ENCODE data around the gene EXOC4.

The EXOC4 gene

GRCh38 chr7:133699386-133699785, 446.5 kb downstream of the EXOC4 start:
- Histone ChIP-seq H3K36me3 (ENCODE audit: control insufficient read depth, insufficient read depth, low read length) (no peaks in the 10 kb centered on the region), H3K4me3 (ENCODE audit: low read depth, low read length) (no peak overlapping the region), H3K4me1 (ENCODE audit: control insufficient read depth, insufficient read depth, low read length) (peaks cover 4% of the 10 kb centered on the region; the same call in 1 of the 2 replicates), H3K27me3 (ENCODE audit: control insufficient read depth, insufficient read depth, low read length) (no peaks in the 10 kb centered on the region), H3K9me3 (ENCODE audit: control insufficient read depth, insufficient read depth, low read depth, low read length) (no peaks in the 10 kb centered on the region), H3K27ac (ENCODE audit: low read depth, low read length) (no peak overlapping the region), H3K9ac (ENCODE audit: low read length) (no peak overlapping the region)

GRCh38 chr7:133702078-133702477, 449.2 kb downstream of the EXOC4 start:
- H3K9ac ChIP-seq (ENCODE audit: low read length) = no peak overlapping the region
- no peak overlapping the region for H3K4me3 ChIP-seq (ENCODE audit: low read depth, low read length)
- H3K9me3 ChIP-seq (ENCODE audit: control insufficient read depth, insufficient read depth, low read depth, low read length) = no peaks in the 10 kb centered on the region
- H3K27ac ChIP-seq (ENCODE audit: low read depth, low read length) = no peak overlapping the region
- no peaks in the 10 kb centered on the region for H3K36me3 ChIP-seq (ENCODE audit: control insufficient read depth, insufficient read depth, low read length)
- no peaks in the 10 kb centered on the region for H3K27me3 ChIP-seq (ENCODE audit: control insufficient read depth, insufficient read depth, low read length)
- peaks cover 4% of the 10 kb centered on the region; the same call in 1 of the 2 replicates for H3K4me1 ChIP-seq (ENCODE audit: control insufficient read depth, insufficient read depth, low read length)

- H3K27me3 ChIP-seq (ENCODE audit: control insufficient read depth, insufficient read depth, low read length) = no peaks in the 10 kb centered on the region
- no peak overlapping the region for H3K9ac ChIP-seq (ENCODE audit: low read length)
- H3K27ac ChIP-seq (ENCODE audit: low read depth, low read length) = no peak overlapping the region
Observed at GRCh38 chr7:133702960-133703359, 450.1 kb downstream of the EXOC4 start.

GRCh38 chr7:133703547-133703946, 450.7 kb downstream of the EXOC4 start:
- no peaks in the 10 kb centered on the region for H3K36me3 ChIP-seq (ENCODE audit: control insufficient read depth, insufficient read depth, low read length)
- no peak overlapping the region for H3K27ac ChIP-seq (ENCODE audit: low read depth, low read length)
- no peaks in the 10 kb centered on the region for H3K4me1 ChIP-seq (ENCODE audit: control insufficient read depth, insufficient read depth, low read length)
- H3K27me3 ChIP-seq (ENCODE audit: control insufficient read depth, insufficient read depth, low read length) = no peaks in the 10 kb centered on the region
- no peaks in the 10 kb centered on the region for H3K9me3 ChIP-seq (ENCODE audit: control insufficient read depth, insufficient read depth, low read depth, low read length)
- no peak overlapping the region for H3K9ac ChIP-seq (ENCODE audit: low read length)
- no peak overlapping the region for H3K4me3 ChIP-seq (ENCODE audit: low read depth, low read length)

More at GRCh38 chr7:133702960-133703359, 450.1 kb downstream of the EXOC4 start:
- Histone ChIP-seq H3K4me1 (ENCODE audit: control insufficient read depth, insufficient read depth, low read length) (peaks cover 4% of the 10 kb centered on the region; the same call in 1 of the 2 replicates), H3K4me3 (ENCODE audit: low read depth, low read length) (no peak overlapping the region), H3K9me3 (ENCODE audit: control insufficient read depth, insufficient read depth, low read depth, low read length) (no peaks in the 10 kb centered on the region), H3K36me3 (ENCODE audit: control insufficient read depth, insufficient read depth, low read length) (no peaks in the 10 kb centered on the region)

GRCh38 chr7:133704453-133704852, 451.6 kb downstream of the EXOC4 start:
- Histone ChIP-seq H3K9me3 (ENCODE audit: control insufficient read depth, insufficient read depth, low read depth, low read length) (no peaks in the 10 kb centered on the region), H3K4me1 (ENCODE audit: control insufficient read depth, insufficient read depth, low read length) (no peaks in the 10 kb centered on the region), H3K27me3 (ENCODE audit: control insufficient read depth, insufficient read depth, low read length) (no peaks in the 10 kb centered on the region), H3K27ac (ENCODE audit: low read depth, low read length) (no peak overlapping the region), H3K4me3 (ENCODE audit: low read depth, low read length) (no peak overlapping the region), H3K36me3 (ENCODE audit: control insufficient read depth, insufficient read depth, low read length) (no peaks in the 10 kb centered on the region), H3K9ac (ENCODE audit: low read length) (no peak overlapping the region)

- Histone ChIP-seq H3K27ac (ENCODE audit: low read depth, low read length) (no peak overlapping the region), H3K9me3 (ENCODE audit: control insufficient read depth, insufficient read depth, low read depth, low read length) (no peaks in the 10 kb centered on the region), H3K36me3 (ENCODE audit: control insufficient read depth, insufficient read depth, low read length) (no peaks in the 10 kb centered on the region), H3K27me3 (ENCODE audit: control insufficient read depth, insufficient read depth, low read length) (no peaks in the 10 kb centered on the region), H3K4me3 (ENCODE audit: low read depth, low read length) (no peak overlapping the region), H3K9ac (ENCODE audit: low read length) (no peak overlapping the region), H3K4me1 (ENCODE audit: control insufficient read depth, insufficient read depth, low read length) (no peaks in the 10 kb centered on the region)
Observed at GRCh38 chr7:133705596-133705995, 452.7 kb downstream of the EXOC4 start.

- H3K4me1 ChIP-seq (ENCODE audit: control insufficient read depth, insufficient read depth, low read length) = no peaks in the 10 kb centered on the region
- no peak overlapping the region for H3K4me3 ChIP-seq (ENCODE audit: low read depth, low read length)
- H3K9me3 ChIP-seq (ENCODE audit: control insufficient read depth, insufficient read depth, low read depth, low read length) = no peaks in the 10 kb centered on the region
- H3K27ac ChIP-seq (ENCODE audit: low read depth, low read length) = no peak overlapping the region
- H3K9ac ChIP-seq (ENCODE audit: low read length) = no peak overlapping the region
- no peaks in the 10 kb centered on the region for H3K27me3 ChIP-seq (ENCODE audit: control insufficient read depth, insufficient read depth, low read length)
- no peaks in the 10 kb centered on the region for H3K36me3 ChIP-seq (ENCODE audit: control insufficient read depth, insufficient read depth, low read length)
Observed at GRCh38 chr7:133706016-133706415, 453.1 kb downstream of the EXOC4 start.

GRCh38 chr7:133709036-133709880, 456.4 kb downstream of the EXOC4 start:
- H3K4me3 ChIP-seq (ENCODE audit: low read depth, low read length) = no peak overlapping the region
- no peaks in the 10 kb centered on the region for H3K4me1 ChIP-seq (ENCODE audit: control insufficient read depth, insufficient read depth, low read length)
- no peaks in the 10 kb centered on the region for H3K27me3 ChIP-seq (ENCODE audit: control insufficient read depth, insufficient read depth, low read length)
- no peak overlapping the region for H3K9ac ChIP-seq (ENCODE audit: low read length)
- no peaks in the 10 kb centered on the region for H3K36me3 ChIP-seq (ENCODE audit: control insufficient read depth, insufficient read depth, low read length)
- no peak overlapping the region for H3K27ac ChIP-seq (ENCODE audit: low read depth, low read length)
- no peaks in the 10 kb centered on the region for H3K9me3 ChIP-seq (ENCODE audit: control insufficient read depth, insufficient read depth, low read depth, low read length)

- Histone ChIP-seq H3K9me3 (ENCODE audit: control insufficient read depth, insufficient read depth, low read depth, low read length) (no peaks in the 10 kb centered on the region), H3K27me3 (ENCODE audit: control insufficient read depth, insufficient read depth, low read length) (no peaks in the 10 kb centered on the region), H3K9ac (ENCODE audit: low read length) (no peak overlapping the region), H3K36me3 (ENCODE audit: control insufficient read depth, insufficient read depth, low read length) (no peaks in the 10 kb centered on the region), H3K4me3 (ENCODE audit: low read depth, low read length) (no peak overlapping the region), H3K4me1 (ENCODE audit: control insufficient read depth, insufficient read depth, low read length) (no peaks in the 10 kb centered on the region), H3K27ac (ENCODE audit: low read depth, low read length) (no peak overlapping the region)
Observed at GRCh38 chr7:133712544-133712943, 459.7 kb downstream of the EXOC4 start.

GRCh38 chr7:133714654-133715053, 461.8 kb downstream of the EXOC4 start:
- Histone ChIP-seq H3K4me1 (ENCODE audit: control insufficient read depth, insufficient read depth, low read length) (no peaks in the 10 kb centered on the region), H3K27ac (ENCODE audit: low read depth, low read length) (no peak overlapping the region), H3K9me3 (ENCODE audit: control insufficient read depth, insufficient read depth, low read depth, low read length) (no peaks in the 10 kb centered on the region; the same call in 1 of the 2 replicates), H3K9ac (ENCODE audit: low read length) (no peak overlapping the region), H3K4me3 (ENCODE audit: low read depth, low read length) (no peak overlapping the region), H3K27me3 (ENCODE audit: control insufficient read depth, insufficient read depth, low read length) (no peaks in the 10 kb centered on the region), H3K36me3 (ENCODE audit: control insufficient read depth, insufficient read depth, low read length) (no peaks in the 10 kb centered on the region)

GRCh38 chr7:133718131-133718530, 465.3 kb downstream of the EXOC4 start:
- H3K9me3 ChIP-seq (ENCODE audit: control insufficient read depth, insufficient read depth, low read depth, low read length) = no peaks in the 10 kb centered on the region; the same call in 1 of the 2 replicates
- no peaks in the 10 kb centered on the region for H3K27me3 ChIP-seq (ENCODE audit: control insufficient read depth, insufficient read depth, low read length)
- no peaks in the 10 kb centered on the region for H3K36me3 ChIP-seq (ENCODE audit: control insufficient read depth, insufficient read depth, low read length)
- no peak overlapping the region for H3K9ac ChIP-seq (ENCODE audit: low read length)
- no peak overlapping the region for H3K4me3 ChIP-seq (ENCODE audit: low read depth, low read length)
- H3K27ac ChIP-seq (ENCODE audit: low read depth, low read length) = no peak overlapping the region
- no peaks in the 10 kb centered on the region for H3K4me1 ChIP-seq (ENCODE audit: control insufficient read depth, insufficient read depth, low read length)

Measured in HUES6 (cell line).